Measurements from ENCODE around the gene C3orf70. TPM values are rescaled to one million over a fixed set of nuclear protein-coding genes. Genes with fewer than 3 reads are reported as not detected.

Gene C3orf70
- total and polyA plus RNA-seq, 4 experiments from 2014 or later, result not detected

- Mint-ChIP-seq H3K4me3 (no peak overlapping the region), H3K9me3 (peaks cover 5 to 49% (median 38%) of the 10 kb centered on the region in 8 donors), H3K36me3 (peaks cover 0 to 3% of the 10 kb centered on the region in 2 donors), H3K27me3 (no peaks in the 10 kb centered on the region), H3K4me1 (no peaks in the 10 kb centered on the region), H3K27ac (no peak overlapping the region)
- Histone ChIP-seq H3K4me1 (ENCODE audit: insufficient read depth, low read length) (no peaks in the 10 kb centered on the region), H3K27ac (ENCODE audit: low read depth, low read length) (no peak overlapping the region), H3K27me3 (ENCODE audit: insufficient read depth, low read length) (no peaks in the 10 kb centered on the region), H3K4me3 (ENCODE audit: low read length in 2 of 2) (no peak overlapping the region), H3K9me3 (ENCODE audit: control insufficient read depth in 1 of 2, low read length in 2 of 2) (peaks cover 0 to 4% of the 10 kb centered on the region in 2 donors), H3K36me3 (ENCODE audit: insufficient read depth, low read length) (no peaks in the 10 kb centered on the region)
- DNase-seq, result no peak
- intact Hi-C loops (cut with micrococcal nuclease), result no loop called here
- CTCF ChIA-PET (ENCODE audit: partially characterized antibody), result no interaction called here
- POLR2A ChIA-PET (ENCODE audit: partially characterized antibody), result no interaction called here
Measured at GRCh38 chr3:185062191-185062590, 90.7 kb downstream of the C3orf70 start.

GRCh38 chr3:185060655-185061054, 92.2 kb downstream of the C3orf70 start:
- H3K9me3 ChIP-seq (ENCODE audit: control insufficient read depth in 1 of 2, low read length in 2 of 2), result peaks cover 0 to 4% of the 10 kb centered on the region in 2 donors
- Mint-ChIP-seq H3K36me3 (peaks cover 3 to 9% of the 10 kb centered on the region in 2 donors), H3K4me1 (no peaks in the 10 kb centered on the region), H3K4me3 (no peak overlapping the region), H3K27ac (no peak overlapping the region), H3K27me3 (no peaks in the 10 kb centered on the region), H3K9me3 (peaks cover 5 to 65% (median 50%) of the 10 kb centered on the region in 8 donors)
- no peak for DNase-seq
- ChIA-PET POLR2A (ENCODE audit: partially characterized antibody) (no interaction called here), CTCF (ENCODE audit: partially characterized antibody) (no interaction called here)
- no peaks in the 10 kb centered on the region for H3K36me3 ChIP-seq (ENCODE audit: insufficient read depth, low read length)
- no peaks in the 10 kb centered on the region for H3K27me3 ChIP-seq (ENCODE audit: insufficient read depth, low read length)
- no peaks in the 10 kb centered on the region for H3K4me1 ChIP-seq (ENCODE audit: insufficient read depth, low read length)
- H3K27ac ChIP-seq (ENCODE audit: low read depth, low read length), result no peak overlapping the region
- intact Hi-C loops (cut with micrococcal nuclease), result no loop called here
- H3K4me3 ChIP-seq (ENCODE audit: low read length in 2 of 2), result no peak overlapping the region

DNA sequence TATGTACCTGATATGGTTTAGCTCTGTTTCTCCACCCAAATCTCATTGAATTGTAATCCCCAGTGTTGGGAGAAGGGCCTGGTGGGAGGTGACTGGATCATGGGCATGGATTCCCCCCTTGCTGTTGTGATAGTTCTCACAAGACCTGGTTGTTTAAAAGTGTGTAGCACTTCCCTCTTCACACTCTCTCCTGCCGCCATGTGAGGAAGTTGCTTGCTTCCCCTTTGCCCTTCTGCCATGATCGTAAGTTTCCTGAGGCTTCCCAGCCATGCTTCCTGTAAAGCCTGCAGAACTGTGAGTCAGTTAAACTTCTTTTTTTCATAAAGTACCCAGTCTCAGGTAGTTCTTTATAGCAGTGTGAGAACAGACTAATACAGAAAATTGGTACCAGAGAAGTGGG, 93.1 kb downstream of the C3orf70 start:
- intact Hi-C loops (cut with micrococcal nuclease), result no loop called here

GRCh38 chr3:185058796-185059195, 94.1 kb downstream of the C3orf70 start:
- H3K36me3 Mint-ChIP-seq, result peaks cover 20 to 24% of the 10 kb centered on the region in 2 donors
- DNase-seq, result no peak
- Histone ChIP-seq H3K4me1 (ENCODE audit: insufficient read depth, low read length) (no peaks in the 10 kb centered on the region), H3K9me3 (ENCODE audit: control insufficient read depth in 1 of 2, low read length in 2 of 2) (peaks cover 0 to 4% of the 10 kb centered on the region in 2 donors), H3K36me3 (ENCODE audit: insufficient read depth, low read length) (no peaks in the 10 kb centered on the region), H3K27ac (ENCODE audit: low read depth, low read length) (no peak overlapping the region), H3K4me3 (ENCODE audit: low read length in 2 of 2) (no peak overlapping the region), H3K27me3 (ENCODE audit: insufficient read depth, low read length) (no peaks in the 10 kb centered on the region)
- H3K9me3 Mint-ChIP-seq, result peaks cover 5 to 83% (median 66%) of the 10 kb centered on the region in 8 donors
- ChIA-PET POLR2A (ENCODE audit: partially characterized antibody) (no interaction called here), CTCF (ENCODE audit: partially characterized antibody) (no interaction called here)
- no peaks in the 10 kb centered on the region for H3K27me3 Mint-ChIP-seq
- no peaks in the 10 kb centered on the region for H3K4me1 Mint-ChIP-seq
- H3K27ac Mint-ChIP-seq, result no peak overlapping the region
- no peak overlapping the region for H3K4me3 Mint-ChIP-seq
- intact Hi-C loops (cut with micrococcal nuclease), result no loop called here

More for the DNA sequence above, 93.1 kb downstream of the C3orf70 start:
- DNase-seq, result no peak
- H3K27ac ChIP-seq (ENCODE audit: low read depth, low read length), result no peak overlapping the region
- H3K36me3 ChIP-seq (ENCODE audit: insufficient read depth, low read length), result no peaks in the 10 kb centered on the region
- H3K27ac Mint-ChIP-seq, result peak overlapping the region in 1 of 7 donors; percentile 2
- peaks cover 5 to 73% (median 58%) of the 10 kb centered on the region in 8 donors for H3K9me3 Mint-ChIP-seq
- no peak overlapping the region for H3K4me3 ChIP-seq (ENCODE audit: low read length in 2 of 2)
- ChIA-PET CTCF (ENCODE audit: partially characterized antibody) (no interaction called here), POLR2A (ENCODE audit: partially characterized antibody) (no interaction called here)
- no peaks in the 10 kb centered on the region for H3K4me1 Mint-ChIP-seq
- H3K36me3 Mint-ChIP-seq, result peaks cover 11 to 15% of the 10 kb centered on the region in 2 donors
- H3K27me3 ChIP-seq (ENCODE audit: insufficient read depth, low read length), result no peaks in the 10 kb centered on the region
- H3K4me1 ChIP-seq (ENCODE audit: insufficient read depth, low read length), result no peaks in the 10 kb centered on the region
- no peaks in the 10 kb centered on the region for H3K27me3 Mint-ChIP-seq
- H3K9me3 ChIP-seq (ENCODE audit: control insufficient read depth in 1 of 2, low read length in 2 of 2), result peaks cover 0 to 4% of the 10 kb centered on the region in 2 donors
- no peak overlapping the region for H3K4me3 Mint-ChIP-seq

DNA sequence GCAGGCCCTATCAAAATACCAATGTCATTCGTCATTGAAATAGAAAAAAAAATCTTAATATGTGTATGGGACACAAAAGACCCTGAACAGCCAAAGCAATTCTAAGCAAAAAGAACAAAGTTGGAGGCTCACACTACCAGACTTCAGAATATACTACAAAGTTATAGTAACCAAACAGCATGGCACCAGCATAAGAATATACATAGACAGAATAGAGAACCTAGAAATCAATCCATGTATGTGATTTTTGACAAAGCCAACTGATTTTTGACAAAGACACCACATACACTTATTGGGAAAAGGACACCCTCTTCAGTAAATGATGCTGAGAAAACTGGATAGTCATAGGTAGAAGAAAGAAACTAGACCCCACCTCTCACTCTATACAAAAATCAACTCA, 95.0 kb downstream of the C3orf70 start:
- Histone ChIP-seq H3K27ac (ENCODE audit: low read depth, low read length) (no peak overlapping the region), H3K4me1 (ENCODE audit: insufficient read depth, low read length) (no peaks in the 10 kb centered on the region), H3K27me3 (ENCODE audit: insufficient read depth, low read length) (no peaks in the 10 kb centered on the region), H3K36me3 (ENCODE audit: insufficient read depth, low read length) (no peaks in the 10 kb centered on the region), H3K9me3 (ENCODE audit: control insufficient read depth in 1 of 2, low read length in 2 of 2) (peaks cover 0 to 4% of the 10 kb centered on the region in 2 donors), H3K4me3 (ENCODE audit: low read length in 2 of 2) (no peak overlapping the region)
- DNase-seq, result no peak
- no peaks in the 10 kb centered on the region for H3K4me1 Mint-ChIP-seq
- H3K4me3 Mint-ChIP-seq, result no peak overlapping the region
- intact Hi-C loops (cut with micrococcal nuclease), result no loop called here
- CTCF ChIA-PET (ENCODE audit: partially characterized antibody), result no interaction called here
- no peak overlapping the region for H3K27ac Mint-ChIP-seq
- peaks cover 5 to 92% (median 73%) of the 10 kb centered on the region in 8 donors for H3K9me3 Mint-ChIP-seq
- H3K36me3 Mint-ChIP-seq, result peaks cover 30 to 34% of the 10 kb centered on the region in 2 donors
- POLR2A ChIA-PET (ENCODE audit: partially characterized antibody), result no interaction called here
- H3K27me3 Mint-ChIP-seq, result no peaks in the 10 kb centered on the region

DNA sequence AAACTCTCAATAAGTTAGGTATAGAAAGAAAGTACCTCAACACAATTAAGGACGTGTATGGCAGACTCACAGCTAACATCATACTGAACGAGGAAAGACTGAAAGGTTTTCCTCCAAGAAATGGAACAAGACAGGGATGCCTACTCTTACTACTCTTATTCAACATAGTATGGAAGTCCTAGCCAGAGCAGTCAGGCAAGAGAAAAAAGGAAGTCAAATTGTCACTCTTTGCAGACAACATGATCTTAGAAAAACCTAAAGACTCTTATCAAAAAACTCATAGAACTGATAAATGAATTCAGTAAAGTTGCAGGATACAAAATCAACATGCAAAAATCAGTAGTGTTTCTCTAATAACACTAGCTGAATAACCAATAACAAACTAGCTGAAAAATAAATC, 96.0 kb downstream of the C3orf70 start:
- Histone ChIP-seq H3K9me3 (ENCODE audit: control insufficient read depth in 1 of 2, low read length in 2 of 2) (peaks cover 0 to 4% of the 10 kb centered on the region in 2 donors), H3K27me3 (ENCODE audit: insufficient read depth, low read length) (no peaks in the 10 kb centered on the region), H3K4me3 (ENCODE audit: low read length in 2 of 2) (no peak overlapping the region), H3K4me1 (ENCODE audit: insufficient read depth, low read length) (no peaks in the 10 kb centered on the region), H3K36me3 (ENCODE audit: insufficient read depth, low read length) (peaks cover 9% of the 10 kb centered on the region), H3K27ac (ENCODE audit: low read depth, low read length) (no peak overlapping the region)
- peaks cover 39 to 43% of the 10 kb centered on the region in 2 donors for H3K36me3 Mint-ChIP-seq
- no peak overlapping the region for H3K27ac Mint-ChIP-seq
- POLR2A ChIA-PET (ENCODE audit: partially characterized antibody), result no interaction called here
- no peak for DNase-seq
- no peak overlapping the region for H3K4me3 Mint-ChIP-seq
- intact Hi-C loops (cut with micrococcal nuclease), result no loop called here
- peaks cover 5 to 96% (median 80%) of the 10 kb centered on the region in 8 donors for H3K9me3 Mint-ChIP-seq
- H3K4me1 Mint-ChIP-seq, result no peaks in the 10 kb centered on the region
- CTCF ChIA-PET (ENCODE audit: partially characterized antibody), result no interaction called here
- no peaks in the 10 kb centered on the region for H3K27me3 Mint-ChIP-seq

DNA sequence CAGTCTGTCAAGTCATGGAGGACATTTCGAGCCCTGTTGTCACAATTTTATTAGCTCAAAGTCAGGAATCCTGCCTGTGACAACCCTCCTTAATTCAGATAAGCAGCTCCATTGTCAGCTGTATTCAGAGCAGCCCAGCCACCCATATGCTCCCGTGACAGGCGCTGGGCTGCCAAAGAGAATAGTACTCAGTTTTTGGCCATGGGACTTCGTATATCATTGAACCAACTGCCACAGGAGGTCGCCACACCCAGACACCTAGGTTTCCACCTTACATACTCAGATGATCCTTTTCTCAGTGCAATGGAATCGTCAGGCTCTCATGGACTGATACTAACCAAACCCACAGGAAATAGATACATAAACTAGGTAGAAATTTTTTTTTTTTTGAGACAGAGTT, 100.2 kb downstream of the C3orf70 start:
- intact Hi-C loops (cut with micrococcal nuclease), result no loop called here
- peaks cover 49% of the 10 kb centered on the region for H3K36me3 ChIP-seq (ENCODE audit: insufficient read depth, low read length)
- no peaks in the 10 kb centered on the region for H3K4me1 Mint-ChIP-seq
- no peak overlapping the region for H3K4me3 ChIP-seq (ENCODE audit: low read length in 2 of 2)
- no peak overlapping the region for H3K4me3 Mint-ChIP-seq
- DNase-seq, result no peak
- H3K9me3 ChIP-seq (ENCODE audit: control insufficient read depth in 1 of 2, low read length in 2 of 2), result peaks cover 0 to 4% of the 10 kb centered on the region in 2 donors
- H3K4me1 ChIP-seq (ENCODE audit: insufficient read depth, low read length), result no peaks in the 10 kb centered on the region
- ChIA-PET CTCF (ENCODE audit: partially characterized antibody) (no interaction called here), POLR2A (ENCODE audit: partially characterized antibody) (no interaction called here)
- no peak overlapping the region for H3K27ac Mint-ChIP-seq
- no peak overlapping the region for H3K27ac ChIP-seq (ENCODE audit: low read depth, low read length)
- H3K27me3 Mint-ChIP-seq, result no peaks in the 10 kb centered on the region
- H3K9me3 Mint-ChIP-seq, result peaks cover 0 to 75% (median 55%) of the 10 kb centered on the region in 8 donors
- no peaks in the 10 kb centered on the region for H3K27me3 ChIP-seq (ENCODE audit: insufficient read depth, low read length)
- H3K36me3 Mint-ChIP-seq, result peaks cover 82% of the 10 kb centered on the region in 2 donors

- Histone ChIP-seq H3K9me3 (ENCODE audit: control insufficient read depth in 1 of 2, low read length in 2 of 2) (no peaks in the 10 kb centered on the region), H3K27ac (ENCODE audit: low read depth, low read length) (no peak overlapping the region), H3K27me3 (ENCODE audit: insufficient read depth, low read length) (no peaks in the 10 kb centered on the region), H3K36me3 (ENCODE audit: insufficient read depth, low read length) (peaks cover 56% of the 10 kb centered on the region), H3K4me1 (ENCODE audit: insufficient read depth, low read length) (no peaks in the 10 kb centered on the region), H3K4me3 (ENCODE audit: low read length in 2 of 2) (no peak overlapping the region)
- CTCF ChIA-PET (ENCODE audit: partially characterized antibody), result no interaction called here
- POLR2A ChIA-PET (ENCODE audit: partially characterized antibody), result no interaction called here
- H3K9me3 Mint-ChIP-seq, result peaks cover 0 to 67% (median 47%) of the 10 kb centered on the region in 8 donors
- H3K36me3 Mint-ChIP-seq, result peaks cover 86 to 90% of the 10 kb centered on the region in 2 donors
- DNase-seq, result no peak
- H3K4me1 Mint-ChIP-seq, result no peaks in the 10 kb centered on the region
- no peak overlapping the region for H3K4me3 Mint-ChIP-seq
- no peak overlapping the region for H3K27ac Mint-ChIP-seq
- intact Hi-C loops (cut with micrococcal nuclease), result no loop called here
- no peaks in the 10 kb centered on the region for H3K27me3 Mint-ChIP-seq
Measured at GRCh38 chr3:185051801-185052200, 101.1 kb downstream of the C3orf70 start.

Data from CD4-positive, alpha-beta memory T cell (primary cell).